ENCODE data around the gene ILDR2.

DNA sequence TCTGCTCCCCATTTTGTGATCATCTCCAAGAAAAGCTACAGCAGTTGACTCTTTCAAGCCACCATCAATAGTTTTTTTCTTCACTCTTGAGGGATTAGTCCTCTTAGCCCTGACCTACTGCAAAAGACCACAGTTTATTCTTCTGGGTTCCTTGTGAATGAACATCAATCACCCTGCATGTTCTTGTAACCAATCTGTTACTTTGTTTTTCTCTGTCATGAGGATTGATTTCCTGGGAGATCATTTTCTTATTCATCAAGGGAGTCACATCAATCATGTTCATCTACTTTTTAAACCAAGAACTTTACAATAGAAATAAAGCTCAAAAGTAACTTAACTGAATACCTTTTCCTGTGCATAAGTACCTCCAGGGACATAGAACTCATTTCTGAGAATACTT, 21.8 kb downstream of the ILDR2 start:
- TF ChIP-seq, protein P1, sequence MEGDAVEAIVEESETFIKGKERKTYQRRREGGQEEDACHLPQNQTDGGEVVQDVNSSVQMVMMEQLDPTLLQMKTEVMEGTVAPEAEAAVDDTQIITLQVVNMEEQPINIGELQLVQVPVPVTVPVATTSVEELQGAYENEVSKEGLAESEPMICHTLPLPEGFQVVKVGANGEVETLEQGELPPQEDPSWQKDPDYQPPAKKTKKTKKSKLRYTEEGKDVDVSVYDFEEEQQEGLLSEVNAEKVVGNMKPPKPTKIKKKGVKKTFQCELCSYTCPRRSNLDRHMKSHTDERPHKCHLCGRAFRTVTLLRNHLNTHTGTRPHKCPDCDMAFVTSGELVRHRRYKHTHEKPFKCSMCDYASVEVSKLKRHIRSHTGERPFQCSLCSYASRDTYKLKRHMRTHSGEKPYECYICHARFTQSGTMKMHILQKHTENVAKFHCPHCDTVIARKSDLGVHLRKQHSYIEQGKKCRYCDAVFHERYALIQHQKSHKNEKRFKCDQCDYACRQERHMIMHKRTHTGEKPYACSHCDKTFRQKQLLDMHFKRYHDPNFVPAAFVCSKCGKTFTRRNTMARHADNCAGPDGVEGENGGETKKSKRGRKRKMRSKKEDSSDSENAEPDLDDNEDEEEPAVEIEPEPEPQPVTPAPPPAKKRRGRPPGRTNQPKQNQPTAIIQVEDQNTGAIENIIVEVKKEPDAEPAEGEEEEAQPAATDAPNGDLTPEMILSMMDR (IDR thresholded peaks at IDR 0.05 in 2 of 3, conservative IDR thresholded peaks at IDR 0.05 in 1 of 3; ENCODE audit: insufficient read depth in 2 of 3, low read depth in 1 of 3, low read length in 3 of 3), result no peak
- no peak for TF ChIP-seq KLF6 (CRISPR knock-in tag; IDR thresholded peaks at IDR 0.05; ENCODE audit: borderline replicate concordance)
- TF ChIP-seq, protein P2, sequence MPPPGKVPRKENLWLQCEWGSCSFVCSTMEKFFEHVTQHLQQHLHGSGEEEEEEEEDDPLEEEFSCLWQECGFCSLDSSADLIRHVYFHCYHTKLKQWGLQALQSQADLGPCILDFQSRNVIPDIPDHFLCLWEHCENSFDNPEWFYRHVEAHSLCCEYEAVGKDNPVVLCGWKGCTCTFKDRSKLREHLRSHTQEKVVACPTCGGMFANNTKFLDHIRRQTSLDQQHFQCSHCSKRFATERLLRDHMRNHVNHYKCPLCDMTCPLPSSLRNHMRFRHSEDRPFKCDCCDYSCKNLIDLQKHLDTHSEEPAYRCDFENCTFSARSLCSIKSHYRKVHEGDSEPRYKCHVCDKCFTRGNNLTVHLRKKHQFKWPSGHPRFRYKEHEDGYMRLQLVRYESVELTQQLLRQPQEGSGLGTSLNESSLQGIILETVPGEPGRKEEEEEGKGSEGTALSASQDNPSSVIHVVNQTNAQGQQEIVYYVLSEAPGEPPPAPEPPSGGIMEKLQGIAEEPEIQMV (tag; conservative IDR thresholded peaks at IDR 0.05; ENCODE audit: low read depth), result no peak

Measured in K562 (cell line).